Stimulated activated CD4-positive, alpha-beta T cell treated with anti-CD3 and anti-CD28 coated beads, Interleukin-15, amount 100 ng/mL, for 24 hours (primary cell): Measurements from ENCODE around the gene EIPR1.
A peak's percentile ranks its signal among the peaks of the same experiment; 100 is the strongest.

Experiments
- DNase-seq: peaks from one replicate; pipeline ENCODE4 v3.0.0-alpha.2; 2020

The EIPR1 gene

DNA sequence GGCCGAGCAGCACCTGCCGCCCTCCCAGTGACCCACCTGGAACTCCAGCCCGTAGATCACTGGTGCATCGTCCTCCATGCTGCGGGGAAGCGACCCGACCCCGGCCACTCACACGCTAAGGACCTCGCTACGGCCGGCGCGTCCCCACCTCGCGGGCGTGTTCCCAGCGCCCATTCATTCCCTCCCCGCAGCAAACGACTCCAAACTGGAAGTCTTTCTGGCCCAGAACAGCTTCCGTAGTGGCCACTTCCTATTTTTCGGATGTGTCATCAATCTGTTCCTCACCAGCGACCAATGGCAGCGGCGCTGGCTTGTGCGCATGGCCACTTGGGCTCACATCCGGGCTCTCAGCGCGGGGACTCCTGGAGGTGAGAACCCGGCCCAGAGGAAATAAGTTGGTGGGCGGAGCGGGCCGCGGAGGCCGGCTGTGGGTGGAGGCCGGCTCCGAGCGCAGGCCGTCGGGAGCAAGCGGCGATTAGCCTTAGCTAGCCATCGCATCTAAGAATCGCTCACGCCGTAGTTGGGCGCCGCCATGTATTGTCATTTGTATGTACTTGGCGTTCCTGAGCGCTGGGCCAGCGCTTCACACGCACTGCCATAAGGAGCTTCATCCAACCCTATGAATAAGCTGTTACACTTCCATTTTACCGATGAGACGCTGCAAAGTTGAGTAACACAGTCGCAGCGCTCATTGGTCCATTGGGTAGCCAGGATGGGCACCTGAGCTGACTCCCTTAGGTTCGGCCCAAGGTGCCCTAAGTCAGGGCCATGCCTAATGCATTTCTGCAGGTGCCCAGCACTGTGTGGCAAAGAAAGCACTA lies at the start of gene EIPR1:
TSS of gene EIPR1 (minus strand) at position 207 of the 821 bp plus-strand sequence. CDS start at position 78, 129 bp downstream.
- peak; percentile 96 for DNase-seq

DNA sequence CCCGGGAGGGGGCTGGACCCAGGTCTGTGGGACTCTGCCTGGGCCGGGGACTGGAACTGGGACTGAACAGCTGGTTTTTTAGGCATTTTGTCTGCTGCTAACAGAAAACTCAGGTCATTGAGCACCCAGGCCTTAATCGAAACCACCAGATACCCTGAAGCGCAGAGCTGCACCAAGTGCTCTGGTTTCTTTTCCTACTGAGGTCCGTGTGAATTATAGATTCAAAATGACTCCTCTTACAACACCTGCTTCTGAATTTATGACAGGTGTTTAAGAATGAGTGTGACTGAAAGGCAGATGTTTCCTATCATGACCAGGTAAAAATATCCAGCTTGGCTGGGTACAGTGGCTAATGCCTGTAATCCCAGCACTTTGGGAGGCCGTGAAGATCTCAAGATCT lies 49.7 kb upstream of the EIPR1 start:
- DNase-seq: no peak

DNA sequence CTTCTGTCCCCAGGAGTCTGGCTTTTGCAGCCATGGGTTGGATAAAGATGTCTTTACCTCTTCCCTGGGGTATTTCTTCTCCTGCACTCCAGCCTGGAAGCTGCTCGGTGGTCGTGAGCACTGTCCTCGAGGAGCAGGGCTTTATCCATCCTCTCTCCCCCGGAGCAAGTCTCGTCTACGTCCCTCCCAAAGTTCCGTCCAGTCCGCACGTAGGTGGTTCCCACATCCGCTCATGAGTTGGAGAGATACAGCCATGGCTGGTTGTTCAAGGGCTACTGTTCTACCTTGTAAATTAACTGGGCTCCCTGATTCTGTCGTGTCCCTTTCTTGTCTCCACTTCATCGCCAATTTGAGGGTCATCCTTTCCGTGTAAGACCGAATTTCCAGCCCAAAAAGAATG lies 49.0 kb upstream of the EIPR1 start:
- DNase-seq: no peak

DNA sequence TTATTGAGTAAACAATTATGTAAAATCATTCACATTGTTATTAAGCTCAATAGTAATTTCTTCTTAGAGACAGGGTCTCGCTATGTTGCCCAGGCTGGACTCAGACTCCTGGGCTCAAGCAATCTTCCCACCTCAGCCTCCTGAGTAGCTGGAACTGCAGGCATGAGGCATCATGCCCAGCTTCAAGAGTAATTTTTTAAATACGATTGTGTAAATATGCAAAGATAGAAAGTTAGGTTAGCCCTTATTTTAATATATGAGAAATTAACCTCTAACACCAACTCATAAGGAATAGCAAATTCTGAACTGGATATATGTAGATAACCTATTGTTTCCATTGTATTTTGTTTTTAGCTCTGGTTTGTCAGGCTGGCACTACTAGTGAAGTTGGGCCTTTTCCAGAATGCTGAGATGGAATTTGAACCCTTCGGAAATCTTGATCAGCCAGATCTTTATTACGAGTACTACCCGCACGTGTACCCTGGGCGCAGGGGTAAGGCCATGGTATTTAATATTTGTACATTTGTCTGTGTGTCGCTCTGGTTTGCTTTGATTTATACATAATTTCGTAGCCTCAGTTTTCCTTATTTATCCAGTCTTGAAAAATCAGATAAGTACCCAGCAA lies 46.7 kb upstream of the EIPR1 start:
- no peak for DNase-seq

DNA sequence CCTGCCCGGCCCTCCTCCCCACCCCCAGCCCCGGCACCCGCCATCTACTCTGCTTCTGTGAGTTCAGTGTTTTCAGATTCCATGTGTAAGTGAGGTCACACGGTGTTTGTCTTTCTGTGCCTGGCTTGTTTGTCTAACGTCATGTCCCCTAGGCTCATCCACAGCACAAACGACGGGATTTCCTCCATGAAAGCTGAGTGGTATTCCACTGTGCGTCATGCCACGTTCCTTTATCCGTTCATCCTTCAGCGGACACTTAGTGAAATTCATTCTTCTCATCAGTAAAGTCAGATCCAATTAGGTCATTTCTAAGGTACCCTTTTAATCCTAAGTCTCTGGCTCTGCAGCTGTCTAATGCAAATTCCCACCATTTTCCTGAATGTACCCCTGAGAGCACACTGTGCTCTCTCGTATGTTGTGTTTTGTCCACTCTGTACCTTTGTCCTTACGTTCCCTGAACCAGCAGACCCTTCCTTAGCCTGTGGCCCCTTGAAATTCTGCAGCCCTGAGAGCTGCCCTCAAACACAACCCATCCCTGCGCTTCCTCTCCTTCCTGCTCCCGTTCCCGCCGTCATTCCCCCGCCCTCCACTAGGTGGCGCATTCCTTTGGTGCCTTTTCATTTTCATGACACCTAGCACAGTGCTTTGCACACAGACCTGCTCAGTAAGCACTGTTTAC lies 46.0 kb upstream of the EIPR1 start:
- DNase-seq: peak; percentile 82

DNA sequence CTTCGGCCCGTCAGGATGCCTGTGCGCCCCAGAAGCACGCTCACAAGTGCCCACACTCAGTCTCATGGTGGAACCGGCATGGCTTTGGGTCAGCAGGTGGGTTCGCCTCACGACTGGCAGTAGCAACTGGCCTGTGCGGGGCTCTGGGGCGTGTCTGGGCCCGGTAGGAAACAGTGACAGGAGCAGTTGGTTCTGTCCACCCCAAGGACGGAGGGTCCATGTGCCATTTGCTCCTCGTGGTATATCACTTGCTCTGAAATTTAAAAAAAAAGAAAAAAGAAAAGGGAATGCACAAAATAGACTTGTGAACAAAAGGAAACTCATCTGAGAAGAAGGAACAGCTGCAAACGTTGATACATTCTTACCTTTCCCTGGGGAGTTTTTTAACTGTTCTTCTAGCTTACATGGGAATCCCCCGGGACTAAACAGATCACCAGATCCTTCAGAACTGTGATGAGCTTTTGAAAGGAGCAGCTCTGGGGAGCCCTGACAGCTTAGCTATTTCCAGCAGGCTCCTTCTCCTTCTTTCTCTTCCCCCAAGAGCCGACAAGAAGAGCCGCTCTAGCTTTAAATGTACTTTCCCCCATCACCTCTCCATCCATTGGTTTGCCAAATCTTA lies 44.7 kb upstream of the EIPR1 start:
- DNase-seq: no peak

DNA sequence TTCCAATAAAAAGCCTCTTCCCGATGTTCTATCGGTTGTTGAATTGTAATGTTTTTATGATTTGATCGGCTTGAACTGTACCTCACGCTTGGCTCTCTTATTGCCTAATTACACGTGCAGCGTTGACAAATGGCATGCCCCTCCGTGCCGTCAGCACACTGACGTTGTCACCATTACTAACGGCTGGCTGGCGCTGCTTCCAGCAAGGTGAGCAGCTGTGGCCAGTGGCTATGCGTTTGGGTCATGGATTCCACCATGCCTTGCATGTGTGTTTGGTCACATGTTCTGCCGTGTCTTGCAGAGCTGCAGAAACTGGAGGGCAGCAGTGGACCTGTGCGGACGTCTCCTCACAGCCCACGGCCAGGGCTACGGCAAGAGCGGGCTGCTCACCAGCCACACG lies 44.0 kb upstream of the EIPR1 start:
- DNase-seq: no peak

DNA sequence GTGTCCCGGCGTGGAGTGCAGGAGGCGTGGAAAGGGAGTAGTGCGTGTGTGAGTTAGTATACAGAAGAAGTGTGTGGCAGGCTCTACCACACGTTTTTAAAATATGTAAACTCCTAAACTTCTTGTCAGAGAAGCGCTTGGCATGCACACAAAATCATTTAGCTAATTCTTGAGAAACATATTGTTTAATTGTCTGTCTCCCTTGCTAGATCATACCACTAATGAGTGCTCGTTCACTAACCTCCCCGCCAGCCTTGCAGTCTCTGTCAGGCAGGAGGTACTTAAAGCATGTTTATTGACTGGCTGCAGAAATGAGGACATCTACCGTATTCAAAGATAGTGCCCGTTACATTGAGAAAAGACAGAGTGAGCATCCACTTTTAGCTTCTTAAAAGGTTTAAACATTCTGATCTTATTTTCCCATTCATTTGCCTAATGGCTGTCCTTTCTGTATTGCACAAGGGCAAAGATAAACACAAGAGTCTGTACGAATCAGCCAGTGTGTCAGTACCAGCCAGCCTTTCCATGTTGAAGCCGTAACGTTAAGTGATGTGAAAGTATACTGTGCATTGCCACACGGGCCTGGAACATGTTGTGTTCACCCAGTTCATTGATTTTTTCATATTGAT lies 43.3 kb upstream of the EIPR1 start:
- DNase-seq: no peak

DNA sequence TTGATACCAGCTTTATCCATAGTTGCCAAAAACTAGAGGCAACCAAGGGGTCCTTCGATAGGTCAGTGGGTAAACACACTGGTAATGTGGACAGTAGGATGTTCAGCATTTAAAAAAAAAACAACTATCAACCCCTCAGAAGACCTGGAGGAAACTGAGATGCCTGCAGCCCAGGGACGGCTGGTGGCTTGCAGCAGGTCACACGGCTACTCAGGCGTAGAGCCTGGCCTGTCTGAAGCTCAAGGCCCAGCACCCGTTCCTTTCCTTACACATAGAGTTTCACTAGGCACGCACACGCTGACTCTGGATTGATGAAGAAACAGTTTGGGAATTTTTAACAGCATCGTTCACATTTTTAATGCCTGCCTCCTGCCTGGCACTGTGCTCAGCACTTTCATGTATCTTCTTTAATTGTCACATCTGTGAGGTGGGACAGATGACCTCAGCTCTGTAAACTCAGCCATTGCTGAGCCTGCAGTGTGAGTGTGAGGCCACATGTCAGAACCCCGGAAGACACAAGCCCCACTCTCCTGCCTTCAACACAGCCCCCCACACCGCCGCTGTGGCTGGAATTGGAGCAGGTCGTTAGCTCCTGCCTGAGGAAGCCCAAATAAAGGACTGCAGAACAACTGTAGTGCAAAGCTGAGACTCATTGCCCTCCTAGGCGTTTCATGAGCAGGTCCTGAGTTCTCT lies 42.6 kb upstream of the EIPR1 start:
- DNase-seq: no peak

DNA sequence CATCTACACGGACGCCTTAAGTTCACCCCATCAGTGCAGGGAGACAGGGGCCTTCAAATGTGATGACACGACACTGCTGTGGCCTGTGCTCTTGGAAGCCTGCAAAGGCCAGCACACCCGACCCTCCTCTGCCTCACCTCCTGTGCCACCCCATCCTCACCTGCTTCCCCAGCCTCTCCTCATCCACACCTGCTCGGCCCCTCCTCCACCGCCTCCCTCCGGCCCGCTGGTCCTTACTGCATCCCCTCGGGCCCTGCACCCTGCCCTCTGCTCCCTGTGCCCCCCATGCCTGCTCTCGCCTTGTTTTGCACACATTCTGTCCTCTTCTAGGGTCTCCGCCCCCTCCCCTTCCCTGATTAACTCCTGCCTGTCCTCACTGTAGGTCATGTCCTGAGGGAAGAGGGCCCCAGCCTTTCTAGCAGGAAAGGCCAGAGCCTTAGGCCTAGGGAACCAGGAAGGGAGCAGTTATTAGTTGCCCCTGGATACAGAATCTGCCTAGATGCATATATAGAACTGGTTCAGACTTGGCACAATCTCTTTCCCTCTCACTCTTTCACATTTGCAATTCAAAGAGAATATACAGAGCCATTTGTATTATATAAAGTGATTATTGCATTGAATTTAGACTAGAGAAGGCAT lies 41.3 kb upstream of the EIPR1 start:
- DNase-seq: no peak

DNA sequence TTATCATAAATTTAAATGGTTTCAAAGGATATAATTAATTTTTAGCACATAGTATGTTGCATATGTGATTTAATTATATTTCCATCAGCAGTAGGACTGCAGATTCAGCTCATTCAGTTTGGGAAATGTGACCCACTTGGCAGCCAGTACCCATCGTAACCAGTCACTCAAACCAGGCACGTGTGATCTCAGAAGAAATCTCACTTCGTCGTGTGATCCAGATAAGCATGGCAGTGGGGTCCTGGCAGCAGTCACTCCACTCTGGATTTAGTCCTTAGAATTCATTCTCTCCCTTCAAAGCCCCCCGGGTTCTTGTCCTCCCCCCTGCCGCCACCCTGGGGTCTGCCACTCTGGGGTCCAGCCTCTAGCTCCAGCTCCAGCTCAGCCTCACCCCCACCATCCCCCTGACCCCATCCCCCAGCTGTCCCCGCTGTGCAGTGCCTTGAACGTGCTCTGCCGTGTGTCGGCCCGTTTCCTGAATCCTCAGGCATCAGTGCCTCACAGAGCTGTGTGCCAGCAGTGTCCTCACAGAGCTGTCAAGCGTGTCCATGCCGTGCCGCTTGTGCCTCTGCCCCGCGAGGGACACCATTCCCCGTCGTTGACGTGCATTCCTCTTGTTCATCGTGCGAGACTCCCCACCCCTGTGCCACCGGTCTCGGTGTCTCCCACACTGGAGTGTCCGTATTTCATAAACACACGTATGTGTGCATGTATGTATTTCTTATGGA lies 36.7 kb upstream of the EIPR1 start:
- no peak for DNase-seq

DNA sequence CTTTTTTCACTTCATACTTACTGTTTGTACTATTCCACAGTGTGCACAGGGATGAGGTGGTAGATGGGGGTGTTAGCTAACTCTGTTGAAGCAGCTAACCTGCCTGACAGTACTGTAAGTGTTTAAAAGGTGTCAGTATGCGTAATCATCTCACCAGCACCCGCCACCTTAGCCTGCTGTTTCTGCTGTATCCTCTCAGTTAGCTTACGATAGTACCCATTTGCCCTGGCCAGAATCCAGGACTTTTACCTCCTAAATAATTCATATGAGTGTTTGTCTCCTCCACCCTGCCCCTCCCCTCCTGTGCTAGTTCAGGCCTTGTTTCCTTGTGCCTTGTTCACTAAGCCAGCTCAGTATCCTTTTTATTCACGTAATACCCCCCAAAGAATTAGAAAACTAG lies 36.1 kb upstream of the EIPR1 start:
- DNase-seq: no peak

DNA sequence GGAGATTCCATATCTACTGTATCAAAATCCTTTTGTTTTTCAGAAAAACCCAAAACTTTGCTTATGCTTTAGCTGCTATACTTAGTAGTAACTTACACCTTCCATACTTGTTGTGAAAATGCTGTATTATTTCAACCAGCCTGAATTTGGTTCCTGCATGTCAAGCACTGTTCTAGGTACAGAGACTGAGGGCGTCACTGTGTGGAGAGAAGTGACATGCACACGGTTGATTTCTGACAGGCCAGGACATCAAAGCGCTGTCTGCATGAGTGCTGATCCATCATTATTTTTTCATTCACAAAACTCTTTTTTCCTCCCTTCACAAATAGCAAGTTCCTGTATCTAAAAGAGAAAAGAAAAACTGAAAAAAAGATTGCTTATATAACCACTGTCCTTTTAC lies 33.5 kb upstream of the EIPR1 start:
- no peak for DNase-seq

DNA sequence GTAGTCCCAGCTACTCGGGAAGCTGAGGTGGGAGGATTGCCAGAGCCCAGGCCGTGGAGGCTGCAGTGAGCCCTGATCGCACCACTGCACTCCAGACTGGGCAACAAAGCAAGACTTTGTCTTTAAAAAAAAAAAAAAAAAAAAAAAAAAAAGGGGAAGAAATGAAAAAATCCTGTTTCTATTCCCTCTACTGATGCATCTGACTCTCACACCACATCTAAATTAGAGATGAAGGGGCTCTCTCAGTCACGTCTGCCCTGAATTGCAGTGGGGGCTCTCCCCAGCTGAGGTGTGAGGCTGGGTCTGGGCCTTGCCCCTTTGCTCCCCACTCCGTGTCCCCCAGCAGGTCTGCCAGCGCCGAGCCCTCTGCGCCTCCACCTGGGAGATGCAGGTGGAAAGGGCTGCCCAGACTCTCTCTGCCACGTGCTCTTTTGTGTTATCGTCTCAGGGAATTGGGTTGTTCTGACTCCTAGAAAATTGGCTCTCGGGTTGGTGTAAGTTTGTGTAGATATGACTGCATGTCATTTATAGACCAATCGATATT lies 32.1 kb upstream of the EIPR1 start:
- no peak for DNase-seq

DNA sequence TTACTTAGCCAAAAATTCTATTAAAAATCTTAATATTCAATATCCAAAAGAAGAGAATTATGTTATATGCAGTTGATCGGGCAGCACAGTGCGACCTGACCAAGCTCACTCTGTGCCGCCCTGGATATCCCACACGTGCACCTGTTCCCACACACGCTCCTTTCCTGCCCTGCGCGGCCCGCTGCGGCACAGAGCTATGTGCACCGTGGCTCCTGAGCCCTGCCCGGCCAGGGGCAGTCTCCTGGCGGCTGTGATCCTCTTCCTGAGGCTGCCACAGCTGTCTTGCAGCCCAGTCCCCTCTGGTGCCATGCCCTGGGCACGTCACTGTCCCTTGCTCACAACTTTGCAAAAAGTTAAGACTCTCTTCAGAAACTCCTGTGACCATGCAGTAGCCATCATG lies 31.2 kb upstream of the EIPR1 start:
- no peak for DNase-seq

DNA sequence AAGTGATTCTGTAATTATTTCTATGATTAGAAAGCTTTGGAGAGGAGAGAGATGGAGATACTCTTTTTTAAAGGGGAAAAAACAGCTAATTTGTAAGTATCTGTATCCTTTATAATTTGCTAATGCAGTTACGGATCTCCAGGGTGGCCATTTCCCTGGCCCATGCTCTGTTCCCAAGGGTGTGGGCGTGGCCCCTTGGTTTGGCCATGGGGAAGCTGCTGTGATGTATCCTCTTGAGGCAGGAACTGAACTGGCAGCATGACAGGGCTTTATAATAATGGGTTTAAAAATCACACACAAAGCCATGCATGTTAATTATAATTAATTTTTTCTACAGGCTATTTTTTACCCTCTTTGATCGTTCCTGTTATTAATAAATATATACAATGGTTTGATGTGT lies 28.9 kb upstream of the EIPR1 start:
- DNase-seq: no peak

DNA sequence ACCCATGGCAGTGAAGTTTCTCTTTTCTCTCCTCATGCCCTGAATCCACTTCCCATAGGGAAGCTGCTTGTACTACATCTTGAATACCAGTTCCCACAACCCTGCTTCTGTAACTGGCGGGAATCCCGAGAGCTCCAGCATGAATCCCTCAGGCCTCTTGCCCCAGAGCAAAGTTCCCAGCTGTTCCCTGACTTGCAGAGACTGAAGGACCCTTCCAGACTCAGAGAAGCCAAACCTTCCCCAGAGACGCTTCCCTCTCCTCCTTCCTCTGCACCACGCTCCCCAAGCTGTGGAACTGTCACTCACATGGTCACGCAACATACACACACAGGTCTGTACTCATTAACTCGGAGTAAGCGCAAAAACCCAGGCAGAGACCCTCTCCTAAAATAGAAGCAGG lies 28.3 kb upstream of the EIPR1 start:
- no peak for DNase-seq

DNA sequence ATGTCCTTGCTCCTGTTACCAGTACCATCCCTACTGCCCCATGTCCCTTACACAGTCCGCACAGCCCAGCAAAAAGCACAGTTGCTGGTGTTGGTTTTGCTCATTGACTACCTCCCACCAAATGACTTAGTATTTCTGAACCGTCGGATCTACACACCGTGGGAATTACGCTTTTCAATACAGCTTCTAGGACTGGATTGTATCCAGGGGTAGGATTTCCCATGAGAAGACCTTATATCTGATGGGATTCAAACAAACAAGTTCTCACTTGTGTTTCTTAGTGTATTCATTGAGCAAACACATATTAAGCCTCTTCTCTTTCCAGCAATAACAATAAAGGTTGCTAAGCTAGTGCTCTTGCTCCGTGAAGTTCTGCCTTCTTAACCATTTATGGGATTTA lies 27.7 kb upstream of the EIPR1 start:
- no peak for DNase-seq

DNA sequence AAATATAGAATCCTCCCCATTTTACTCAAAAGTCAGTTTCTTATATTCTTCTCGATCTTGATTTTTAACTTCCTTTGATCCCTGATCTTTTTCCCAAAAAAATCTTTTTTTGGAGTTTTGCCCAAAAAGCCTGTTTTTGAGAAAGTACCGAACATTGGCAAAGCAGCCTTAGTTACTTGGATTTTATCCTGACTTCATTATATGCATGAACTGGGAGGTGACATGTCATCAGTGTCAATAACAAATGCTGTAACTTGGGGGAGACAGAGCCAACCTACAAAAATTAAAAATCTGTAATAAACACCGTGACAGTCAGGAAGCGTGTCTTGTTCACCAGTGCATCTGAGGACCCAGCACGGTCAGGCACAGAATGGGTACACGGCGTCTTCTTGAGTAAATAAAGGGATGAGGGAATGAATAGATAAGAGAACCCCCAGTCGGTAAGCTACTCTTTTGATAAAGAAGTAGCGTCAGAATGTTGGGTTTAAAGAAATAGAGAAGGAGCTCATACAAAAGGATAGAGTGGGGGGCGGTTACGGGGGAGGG lies 26.8 kb upstream of the EIPR1 start:
- DNase-seq: no peak

DNA sequence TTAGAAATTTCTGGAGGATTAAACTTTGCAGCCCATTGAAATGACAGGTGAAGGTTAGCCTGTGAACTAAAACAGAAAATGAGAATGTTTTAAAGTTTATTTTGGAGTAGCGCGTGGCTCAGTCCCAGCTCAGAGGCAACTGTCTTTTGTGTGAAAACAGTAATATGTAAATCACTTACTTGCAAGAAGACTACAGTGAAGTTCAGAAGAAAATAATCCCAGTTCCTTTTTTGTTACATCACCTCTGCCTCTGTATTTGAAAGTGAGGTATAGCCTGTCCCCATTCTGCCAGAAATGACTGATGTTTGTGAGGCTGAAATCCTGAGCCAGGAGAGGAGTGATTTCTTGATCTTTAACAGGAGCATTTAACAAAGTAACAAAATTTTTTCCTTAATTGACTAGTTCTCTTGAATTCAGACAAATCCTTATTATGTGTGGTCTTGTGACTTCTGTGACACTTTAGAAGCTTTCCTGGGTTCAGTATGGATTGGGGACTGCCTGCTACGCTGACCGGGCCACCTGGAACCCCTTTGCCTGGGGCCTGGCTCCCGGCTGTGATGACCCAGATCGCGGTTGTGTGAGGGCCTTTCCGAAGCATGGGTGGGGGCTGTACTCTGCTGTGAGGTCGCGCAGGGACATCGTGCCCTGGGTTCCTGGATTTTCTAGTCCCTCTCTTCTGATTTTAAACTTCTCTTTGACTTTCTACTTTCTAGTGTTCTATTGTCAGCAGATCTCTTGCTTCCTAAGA lies 26.1 kb upstream of the EIPR1 start:
- no peak for DNase-seq
